Uterus (tissue), 4 donors: Measurements from ENCODE around the gene TNS1. TPM values are rescaled to one million over a fixed set of nuclear protein-coding genes. Genes with fewer than 3 reads are reported as not detected.

Source experiments
- DNase-seq, 2 donors: peaks; one replicate each; pipeline ENCODE4 v3.0.0-alpha.2; 2019 to 2020
- H3K27ac ChIP-seq, 2 donors: fragments of 200-600 bp; sonication (generic); 1 replicate in 1 of 2; 2 replicates in 1 of 2; pipeline ENCODE4 v1.5.1; 2016 to 2018
- H3K27me3 ChIP-seq, 2 donors: fragments of 200-600 bp; sonication (generic); one replicate each; pipeline ENCODE4 v1.5.1; 2018 to 2019; ENCODE audit warnings: control low read depth in 1 of 2
- H3K36me3 ChIP-seq, 2 donors: fragments of 200-600 bp; sonication (generic); one replicate each; pipeline ENCODE4 v1.5.1; 2019; ENCODE audit warnings: control low read depth in 1 of 2
- H3K4me1 ChIP-seq, 2 donors: fragments of 200-600 bp; sonication (generic); one replicate each; pipeline ENCODE4 v1.5.1; 2018 to 2019; ENCODE audit warnings: control low read depth in 1 of 2
- H3K4me3 ChIP-seq, 2 donors: fragments of 200-600 bp; sonication (generic); 1 replicate in 1 of 2; 2 replicates in 1 of 2; pipeline ENCODE4 v1.5.1; 2018 to 2019; ENCODE audit warnings: mild to moderate bottlenecking in 1 of 2
- H3K9me3 ChIP-seq, 2 donors: fragments of 200-600 bp; sonication (generic); one replicate each; pipeline ENCODE4 v1.5.1; 2019; ENCODE audit warnings: control low read depth in 1 of 2
- CTCF ChIP-seq, 4 experiments: fragments of 200-600 bp in 2 of 4; fragments of 450-650 bp in 2 of 4; sonication (generic) in 2 of 4; IDR thresholded peaks; one replicate each; pipeline ENCODE4 v1.5.1; 2016 to 2019; ENCODE audit warnings: antibody characterized with exemption in 4 of 4, mild to moderate bottlenecking in 2 of 4, moderate library complexity in 1 of 4
- POLR2A ChIP-seq, 2 donors: fragments of 450-650 bp; IDR thresholded peaks; one replicate each; pipeline ENCODE4 v1.6.1; 2016; ENCODE audit warnings: antibody characterized with exemption in 2 of 2, mild to moderate bottlenecking in 1 of 2, moderate library complexity in 1 of 2
- intact Hi-C: fragments of 100-400 bp; cut with DNase I; formaldehyde crosslinking; loops from one replicate; pipeline ENCODE4 v1.15.1; 2023; ENCODE audit warnings: low total_unique reads
- total RNA-seq, 4 donors: library from RNA; depleted of rRNA in 3 of 4; stranded (reverse); fragments of >200 nt in 3 of 4; gene quantifications; one replicate each; pipeline versions ENCODE4 v1.1.0 to v1.2.4, GENCODE V29; 2014 to 2023
- donor health status: DM: yes; HTN: yes; CAD: no.

Gene TNS1
- total RNA-seq, 4 donors from 2014 or later: 144 to 1,338 (median 313) TPM

- DNase-seq: no peak
- no peaks in the 10 kb centered on the region for H3K9me3 ChIP-seq
- peaks cover 16 to 24% of the 10 kb centered on the region in 2 donors for H3K4me1 ChIP-seq
- H3K27me3 ChIP-seq: no peaks in the 10 kb centered on the region
- H3K27ac ChIP-seq: peak overlapping the region; percentile 92 to 97
- no peaks in the 10 kb centered on the region for H3K36me3 ChIP-seq
- intact Hi-C loops: no loop called here
- TF ChIP-seq POLR2A (IDR thresholded peaks at IDR 0.05) (no peak), CTCF (IDR thresholded peaks at IDR 0.05) (no peak)
- peak overlapping the region; percentile 4 to 88 for H3K4me3 ChIP-seq
These were observed 66.7 kb downstream of the TNS1 start for GRCh38 chr2:217935901-217936684.

- no peaks in the 10 kb centered on the region for H3K9me3 ChIP-seq
- H3K27ac ChIP-seq: peak overlapping the region; percentile 92 to 97
- H3K4me3 ChIP-seq: peak overlapping the region; percentile 4 to 25
- peaks cover 19 to 30% of the 10 kb centered on the region in 2 donors for H3K4me1 ChIP-seq
- H3K27me3 ChIP-seq: no peaks in the 10 kb centered on the region
- peak; percentile 77 to 80 for DNase-seq
- no peaks in the 10 kb centered on the region for H3K36me3 ChIP-seq
- intact Hi-C loops: no loop called here
- no peak for TF ChIP-seq CTCF (IDR thresholded peaks at IDR 0.05)
- TF ChIP-seq POLR2A (IDR thresholded peaks at IDR 0.05): no peak
These were observed 67.4 kb downstream of the TNS1 start for GRCh38 chr2:217935235-217935879.

- peaks cover 26 to 33% of the 10 kb centered on the region in 2 donors for H3K4me1 ChIP-seq
- peak overlapping the region; percentile 20 to 25 for H3K4me3 ChIP-seq
- H3K36me3 ChIP-seq: no peaks in the 10 kb centered on the region
- no peaks in the 10 kb centered on the region for H3K9me3 ChIP-seq
- intact Hi-C loops: no loop called here
- peak; percentile 86 to 89 for DNase-seq
- peak overlapping the region; percentile 92 to 97 for H3K27ac ChIP-seq
- no peaks in the 10 kb centered on the region for H3K27me3 ChIP-seq
- TF ChIP-seq CTCF (IDR thresholded peaks at IDR 0.05) (no peak), POLR2A (IDR thresholded peaks at IDR 0.05) (no peak)
These were observed 68.3 kb downstream of the TNS1 start for GRCh38 chr2:217934321-217935131.

- H3K9me3 ChIP-seq: no peaks in the 10 kb centered on the region
- H3K36me3 ChIP-seq: no peaks in the 10 kb centered on the region
- DNase-seq: no peak
- H3K4me3 ChIP-seq: peak overlapping the region; percentile 20 to 25
- no peak for TF ChIP-seq POLR2A (IDR thresholded peaks at IDR 0.05)
- peaks cover 34 to 42% of the 10 kb centered on the region in 2 donors for H3K4me1 ChIP-seq
- intact Hi-C loops: no loop called here
- H3K27ac ChIP-seq: peak overlapping the region; percentile 92 to 97
- H3K27me3 ChIP-seq: no peaks in the 10 kb centered on the region
These were observed 69.2 kb downstream of the TNS1 start for GRCh38 chr2:217933617-217933993.

- TF ChIP-seq POLR2A (IDR thresholded peaks at IDR 0.05): no peak
- TF ChIP-seq CTCF (IDR thresholded peaks at IDR 0.05): peak in 1 of 4 experiments; percentile 12
- Histone ChIP-seq H3K27me3 (no peaks in the 10 kb centered on the region), H3K36me3 (no peaks in the 10 kb centered on the region), H3K27ac (peak overlapping the region; percentile 92 to 97), H3K4me1 (peaks cover 36 to 45% of the 10 kb centered on the region in 2 donors), H3K4me3 (peak overlapping the region; percentile 5 to 25), H3K9me3 (no peaks in the 10 kb centered on the region)
- no peak for DNase-seq
- intact Hi-C loops: no loop called here
These were observed 69.8 kb downstream of the TNS1 start for GRCh38 chr2:217932803-217933616.
